Trophoblast cell (in vitro differentiated cells and primary cell): ENCODE data around the gene GPR148.

ENCODE experiments used
- DNase-seq, 2 donors: peaks; one replicate each; pipeline ENCODE4 v3.0.0-alpha.2; 2016
- H2AFZ ChIP-seq: 2 replicates; pipeline ENCODE4 v1.6.1; 2013; ENCODE audit warnings: low read length, moderate library complexity, mild to moderate bottlenecking; ENCODE audit not compliant: insufficient read depth, poor library complexity
- H2AK5ac ChIP-seq: 2 replicates; pipeline ENCODE4 v1.6.1; 2013; ENCODE audit warnings: mild to moderate bottlenecking, low read length
- H2BK120ac ChIP-seq: 2 replicates; pipeline ENCODE4 v1.6.1; 2013; ENCODE audit warnings: low read length, mild to moderate bottlenecking, moderate library complexity; ENCODE audit not compliant: insufficient read depth, poor library complexity
- H2BK12ac ChIP-seq: 2 replicates; pipeline ENCODE4 v1.6.1; 2013; ENCODE audit warnings: mild to moderate bottlenecking, low read length, moderate library complexity
- H2BK5ac ChIP-seq: 2 replicates; pipeline ENCODE4 v1.6.1; 2013; ENCODE audit warnings: low read length, low read depth, moderate library complexity, mild to moderate bottlenecking; ENCODE audit not compliant: poor library complexity
- H3K14ac ChIP-seq: 2 replicates; pipeline ENCODE4 v1.6.1; 2013; ENCODE audit warnings: mild to moderate bottlenecking, low read length
- H3K18ac ChIP-seq: 2 replicates; pipeline ENCODE4 v1.6.1; 2013; ENCODE audit warnings: mild to moderate bottlenecking, low read length
- H3K23ac ChIP-seq: 2 replicates; pipeline ENCODE4 v1.6.1; 2013; ENCODE audit warnings: low read length
- H3K27ac ChIP-seq: 2 replicates; pipeline ENCODE4 v1.5.1; 2013; ENCODE audit warnings: low read depth, mild to moderate bottlenecking, inconsistent platforms, low read length, moderate library complexity
- H3K27me3 ChIP-seq: 2 replicates; pipeline ENCODE4 v1.6.1; 2013; ENCODE audit warnings: inconsistent platforms, mild to moderate bottlenecking, low read length, moderate library complexity; ENCODE audit not compliant: insufficient read depth
- H3K36me3 ChIP-seq, 2 experiments: 1 replicate in 1 of 2; 2 replicates in 1 of 2; pipeline ENCODE4 v1.6.1; 2013; ENCODE audit warnings: low read length in 2 of 2, mild to moderate bottlenecking in 2 of 2, moderate library complexity in 1 of 2; ENCODE audit not compliant: insufficient read depth in 2 of 2, control insufficient read depth in 1 of 2
- H3K4ac ChIP-seq: 2 replicates; pipeline ENCODE4 v1.6.1; 2013; ENCODE audit warnings: low read depth, mild to moderate bottlenecking, low read length, moderate library complexity
- H3K4me1 ChIP-seq, 2 experiments: 1 replicate in 1 of 2; 2 replicates in 1 of 2; pipeline ENCODE4 v1.6.1; 2013; ENCODE audit warnings: low read length in 2 of 2, mild to moderate bottlenecking in 2 of 2, moderate library complexity in 1 of 2; ENCODE audit not compliant: insufficient read depth in 2 of 2, control insufficient read depth in 1 of 2
- H3K4me2 ChIP-seq: 2 replicates; pipeline ENCODE4 v1.6.1; 2013; ENCODE audit warnings: inconsistent platforms, mild to moderate bottlenecking, low read length, moderate library complexity
- H3K4me3 ChIP-seq: 2 replicates; pipeline ENCODE4 v1.5.1; 2013; ENCODE audit warnings: mild to moderate bottlenecking, low read depth, low read length, inconsistent platforms
- H3K79me1 ChIP-seq: one replicate; pipeline ENCODE4 v1.6.1; 2013; ENCODE audit warnings: low read length
- H3K79me2 ChIP-seq: 2 replicates; pipeline ENCODE4 v1.6.1; 2013; ENCODE audit warnings: low read length, mild to moderate bottlenecking; ENCODE audit not compliant: control insufficient read depth, insufficient read depth, poor library complexity
- H3K9ac ChIP-seq: 2 replicates; pipeline ENCODE4 v1.6.1; 2013; ENCODE audit warnings: mild to moderate bottlenecking, low read length
- H3K9me3 ChIP-seq: 2 replicates; pipeline ENCODE4 v1.6.1; 2013; ENCODE audit warnings: low read depth, mild to moderate bottlenecking, control low read depth, inconsistent platforms, low read length; ENCODE audit not compliant: insufficient read depth
- H4K12ac ChIP-seq: 2 replicates; pipeline ENCODE4 v1.6.1; 2013; ENCODE audit warnings: low read depth, mild to moderate bottlenecking, low read length, moderate library complexity
- H4K8ac ChIP-seq: 2 replicates; pipeline ENCODE4 v1.6.1; 2013; ENCODE audit warnings: low read depth, mild to moderate bottlenecking, low read length, moderate library complexity
- H4K91ac ChIP-seq: one replicate; pipeline ENCODE4 v1.6.1; 2013; ENCODE audit warnings: low read depth, mild to moderate bottlenecking, low read length, moderate library complexity
- WGBS: extraction: QIAGEN DNeasy Blood & Tissue Kit; methylation state at CpG from one replicate; pipeline ENCODE4 v1.1.7; 2013; ENCODE audit warnings: missing lambda C conversion rate; ENCODE audit not compliant: insufficient read length, insufficient coverage; ENCODE audit errors: extremely low coverage; 5-methylcytosine and 5-hydroxymethylcytosine counted together

The GPR148 gene

DNA sequence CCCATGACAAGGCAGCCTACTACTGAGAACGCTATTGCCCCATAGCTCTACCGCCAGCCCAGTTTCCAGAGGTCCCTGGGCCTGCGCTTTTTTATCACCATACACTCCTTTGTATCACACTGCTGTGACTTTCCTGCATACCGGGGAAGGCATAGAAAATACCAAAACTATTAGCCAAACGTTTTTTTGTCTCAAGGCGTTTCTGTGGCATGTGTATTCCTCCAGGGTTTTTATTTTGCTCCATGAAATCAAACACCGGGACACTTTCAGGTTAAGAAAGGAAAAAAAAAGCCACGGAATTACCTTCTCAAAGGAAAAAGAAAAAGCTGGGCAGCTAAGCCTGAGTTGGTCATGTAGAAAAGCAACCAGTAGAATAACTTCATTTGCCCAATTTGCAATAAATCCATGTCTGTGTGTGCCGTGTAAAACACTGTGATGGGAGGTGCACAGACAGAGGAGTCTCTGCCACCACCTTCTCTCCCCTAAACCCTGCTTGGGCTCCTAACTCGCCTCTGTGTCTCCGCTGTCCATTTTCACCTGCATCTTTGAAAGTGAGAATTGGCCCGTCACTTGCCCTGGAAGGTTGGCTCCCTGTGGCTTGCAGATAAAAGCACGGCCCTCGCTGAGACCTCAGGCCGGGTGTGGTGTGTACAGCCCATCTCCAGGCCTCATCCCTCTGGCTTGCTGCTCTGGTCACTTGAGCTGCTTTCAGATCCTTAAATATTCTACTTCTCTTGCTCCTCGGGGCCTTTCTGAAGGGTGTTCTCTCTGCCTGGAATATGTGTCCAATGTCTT lies 28.2 kb downstream of the GPR148 start:
- Histone ChIP-seq H3K79me2 (no peaks in the 10 kb centered on the region), H2BK5ac (no peak overlapping the region), H3K9ac (no peak overlapping the region), H3K18ac (no peak overlapping the region), H4K12ac (no peak overlapping the region), H3K36me3 (no peaks in the 10 kb centered on the region), H4K8ac (no peak overlapping the region), H2BK12ac (no peak overlapping the region), H3K27me3 (peaks cover 20% of the 10 kb centered on the region), H3K9me3 (peaks cover 1% of the 10 kb centered on the region), H3K4me1 (peaks cover 3 to 5% of the 10 kb centered on the region in 2 experiments), H3K4me3 (no peak overlapping the region), H3K23ac (no peak overlapping the region), H2AK5ac (no peak overlapping the region), H3K27ac (no peak overlapping the region), H4K91ac (no peak overlapping the region), H3K4ac (no peak overlapping the region), H2BK120ac (no peak overlapping the region), H2AFZ (no peak overlapping the region), H3K4me2 (no peak overlapping the region), H3K14ac (no peak overlapping the region), H3K79me1 (no peaks in the 10 kb centered on the region)
- WGBS: no CpG with 5 or more reads among the region's 16 CpGs
- peak; percentile 62 to 80 for DNase-seq

DNA sequence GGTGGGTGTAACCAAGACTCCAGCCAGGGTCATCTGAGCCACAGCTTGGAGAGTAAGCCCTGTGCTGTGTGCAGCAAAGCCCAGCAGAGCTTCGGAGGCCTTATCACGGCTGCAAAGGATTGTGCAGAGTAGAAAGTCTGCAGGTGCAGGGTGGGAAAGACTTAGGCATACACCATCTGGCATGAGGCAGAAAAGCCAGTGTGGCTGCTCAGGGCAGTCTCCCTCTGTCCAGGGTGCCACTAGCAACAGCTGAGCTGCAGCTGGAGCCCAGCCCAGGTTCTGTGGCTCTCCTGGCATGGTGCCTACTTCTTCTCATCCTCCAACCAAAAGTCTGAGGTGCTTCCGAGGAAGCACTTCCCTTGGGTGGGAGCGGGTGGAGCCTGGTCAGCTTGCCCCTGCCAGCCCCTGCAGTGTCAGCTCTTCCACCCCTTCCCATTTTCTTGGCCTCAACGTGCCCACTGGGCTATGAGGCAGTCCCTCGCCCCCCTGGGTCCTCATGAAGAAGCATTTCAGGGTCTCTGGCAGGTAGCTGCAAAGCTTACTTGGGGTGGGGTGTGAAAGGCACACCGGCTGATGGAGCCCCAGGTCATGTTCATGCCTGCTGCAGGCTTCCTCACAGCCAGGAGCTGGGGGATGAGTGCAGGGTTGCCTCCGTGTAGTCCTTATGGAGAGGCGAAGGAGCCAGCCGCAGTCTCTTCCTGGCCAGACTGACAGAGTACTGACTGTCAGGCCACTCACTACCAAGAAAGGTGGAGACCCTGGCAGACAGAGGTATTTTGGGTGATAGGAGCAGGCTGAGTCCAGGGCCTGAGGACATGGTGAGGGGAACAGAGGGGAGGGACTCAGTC lies 31.3 kb downstream of the GPR148 start:
- peaks cover 3 to 5% of the 10 kb centered on the region in 2 experiments for H3K4me1 ChIP-seq
- no peak overlapping the region for H2BK5ac ChIP-seq
- H2BK120ac ChIP-seq: no peak overlapping the region
- no CpG with 5 or more reads among the region's 10 CpGs for WGBS
- no peak overlapping the region for H3K9ac ChIP-seq
- H3K79me1 ChIP-seq: no peaks in the 10 kb centered on the region
- H3K23ac ChIP-seq: no peak overlapping the region
- H2AK5ac ChIP-seq: no peak overlapping the region
- no peaks in the 10 kb centered on the region for H3K36me3 ChIP-seq
- H3K4me2 ChIP-seq: no peak overlapping the region
- peaks cover 17% of the 10 kb centered on the region for H3K27me3 ChIP-seq
- no peak overlapping the region for H3K27ac ChIP-seq
- H3K18ac ChIP-seq: no peak overlapping the region
- H3K79me2 ChIP-seq: no peaks in the 10 kb centered on the region
- H2BK12ac ChIP-seq: no peak overlapping the region
- no peak overlapping the region for H3K4me3 ChIP-seq
- H2AFZ ChIP-seq: no peak overlapping the region
- no peak overlapping the region for H3K14ac ChIP-seq
- H4K12ac ChIP-seq: no peak overlapping the region
- no peak overlapping the region for H4K91ac ChIP-seq
- DNase-seq: no peak
- no peak overlapping the region for H3K4ac ChIP-seq
- peaks cover 4% of the 10 kb centered on the region for H3K9me3 ChIP-seq
- H4K8ac ChIP-seq: no peak overlapping the region

DNA sequence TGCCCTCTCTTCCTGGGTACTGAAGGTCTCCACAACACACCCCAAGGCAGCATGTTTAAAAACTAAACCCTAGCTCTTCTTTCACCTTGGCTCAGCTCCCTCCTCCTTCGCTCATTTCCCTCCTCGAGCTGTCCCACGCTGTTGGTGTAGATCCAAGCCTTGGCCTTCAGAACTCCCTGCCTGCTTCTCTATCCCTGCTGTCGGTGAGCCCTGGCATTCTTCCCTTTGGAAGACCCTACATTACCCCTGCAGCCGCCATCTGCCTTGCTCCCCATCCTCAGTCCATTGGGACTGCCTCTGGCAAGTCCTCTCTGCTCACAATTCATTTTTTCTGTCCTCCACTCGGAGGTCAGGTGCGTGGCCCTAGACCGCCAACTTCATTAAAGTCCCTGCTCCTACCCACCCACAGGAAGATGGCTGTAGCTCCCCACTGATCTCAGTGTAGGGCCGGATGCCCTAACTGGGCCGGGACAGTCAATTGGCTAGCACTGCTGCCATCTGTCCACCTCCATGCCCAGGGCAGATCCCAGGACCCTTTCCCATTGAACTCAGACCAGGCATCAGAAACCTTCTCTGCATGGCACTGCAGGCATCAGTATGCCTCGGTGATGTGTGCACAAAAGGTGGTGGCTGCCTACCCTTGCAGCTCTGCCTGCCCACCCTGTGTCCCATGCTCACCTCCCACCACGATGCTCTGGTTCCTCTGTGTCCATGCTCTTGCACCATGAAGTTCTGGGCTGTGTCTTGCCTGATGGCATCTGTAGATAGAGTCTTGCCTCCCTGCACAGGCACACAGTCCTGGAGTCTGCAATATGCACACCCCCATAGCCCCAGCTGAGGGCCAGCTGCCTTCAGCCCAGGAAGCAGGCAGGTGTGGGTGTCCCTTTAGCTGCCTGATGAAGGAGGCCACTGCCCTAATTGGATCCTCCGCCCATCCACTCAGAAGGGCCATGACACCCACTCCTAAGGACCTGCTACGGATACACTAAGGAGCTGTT lies 32.2 kb downstream of the GPR148 start:
- Histone ChIP-seq H2AFZ (no peak overlapping the region), H4K12ac (no peak overlapping the region), H4K8ac (no peak overlapping the region), H3K4me3 (peak overlapping the region; percentile 37), H3K79me1 (no peaks in the 10 kb centered on the region), H3K4ac (no peak overlapping the region), H2BK12ac (no peak overlapping the region), H4K91ac (no peak overlapping the region), H3K23ac (no peak overlapping the region), H3K36me3 (no peaks in the 10 kb centered on the region), H3K9ac (no peak overlapping the region), H3K18ac (no peak overlapping the region), H2AK5ac (no peak overlapping the region), H2BK120ac (no peak overlapping the region), H3K27me3 (peaks cover 10% of the 10 kb centered on the region), H3K4me2 (no peak overlapping the region), H3K4me1 (peaks cover 2 to 3% of the 10 kb centered on the region in 2 experiments), H3K27ac (no peak overlapping the region), H3K9me3 (peaks cover 2% of the 10 kb centered on the region), H3K79me2 (no peaks in the 10 kb centered on the region), H3K14ac (no peak overlapping the region), H2BK5ac (no peak overlapping the region)
- DNase-seq: no peak
- no CpG with 5 or more reads among the region's 14 CpGs for WGBS
